HG03378 (cell line): ENCODE data around the gene LMX1B.
A peak's percentile ranks its signal among the peaks of the same experiment; 100 is the strongest.
"Not testable (repeated sequence)": the region's sequence is repeated elsewhere in the genome, so short reads cannot be mapped to it uniquely, and the experiment has no call there.

Experiments used
- ATAC-seq: cut with Tn5 transposase; IDR thresholded peaks from one replicate; pipeline ENCODE4 v1.9.1; 2021; ENCODE audit warnings: mild to moderate bottlenecking, moderate library complexity; ENCODE audit not compliant: unreplicated experiment

The LMX1B gene

DNA sequence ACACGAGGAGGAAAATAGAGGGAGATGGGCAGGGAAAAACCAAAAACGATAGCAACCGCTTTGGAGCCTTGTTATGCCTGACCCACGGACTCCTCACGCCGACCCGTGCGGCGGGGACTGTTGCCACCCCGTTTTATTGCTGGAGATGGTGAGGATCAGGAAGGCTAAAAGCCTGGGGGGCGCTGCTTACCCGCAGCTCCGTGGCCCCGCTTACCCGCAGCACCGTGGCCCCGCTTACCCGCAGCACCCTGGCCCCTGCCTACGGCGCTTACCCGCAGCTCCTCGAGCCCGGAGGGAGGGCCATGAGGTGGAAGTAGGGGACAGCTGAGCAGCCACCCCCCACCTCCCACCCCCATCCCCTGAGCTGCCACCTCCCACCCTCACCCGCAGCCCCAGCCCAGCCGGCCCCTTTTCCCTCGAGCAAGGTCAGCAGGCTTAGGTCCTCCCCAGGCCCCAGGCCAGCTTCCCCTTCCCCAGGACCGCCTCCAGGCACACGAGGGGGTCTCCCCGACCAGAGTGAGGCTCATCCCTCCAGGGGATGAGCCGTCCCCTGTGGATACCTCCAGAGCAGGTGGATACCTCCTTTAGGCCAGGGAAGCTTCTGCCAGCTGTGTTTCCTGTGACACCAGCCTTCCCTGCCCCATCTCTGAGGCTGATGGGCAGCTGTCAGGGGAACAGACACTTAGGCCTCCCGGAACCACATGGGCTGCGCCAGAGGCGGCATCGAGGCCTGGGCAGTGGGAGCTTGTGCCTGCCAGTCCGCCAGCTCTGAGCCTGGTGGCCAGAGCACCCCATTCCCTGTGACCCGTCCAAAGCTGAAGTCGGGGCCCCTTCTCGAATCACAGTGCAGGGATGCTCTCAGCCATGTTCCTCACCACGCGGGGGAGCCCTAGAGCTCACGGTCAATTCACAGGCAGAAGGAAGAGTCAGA, 92.3 kb downstream of the LMX1B start:
- ATAC-seq, result no peak

DNA sequence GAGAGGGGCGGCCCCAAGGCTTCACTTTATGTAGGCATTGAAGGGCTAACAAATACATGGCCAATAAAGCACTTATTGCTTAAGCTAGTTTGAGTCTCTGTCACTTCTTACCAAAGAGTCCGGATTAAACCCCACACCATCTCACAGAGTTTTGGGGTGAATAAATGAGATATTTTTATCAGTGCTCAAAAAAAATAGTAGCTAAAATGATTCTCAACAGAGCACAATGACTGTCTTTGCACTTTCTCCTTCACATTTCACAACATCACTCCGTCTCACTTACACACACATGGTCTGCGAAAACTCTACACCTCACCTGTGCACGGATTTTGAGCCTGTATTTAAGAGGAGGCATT, 92.9 kb downstream of the LMX1B start:
- ATAC-seq, result no peak

DNA sequence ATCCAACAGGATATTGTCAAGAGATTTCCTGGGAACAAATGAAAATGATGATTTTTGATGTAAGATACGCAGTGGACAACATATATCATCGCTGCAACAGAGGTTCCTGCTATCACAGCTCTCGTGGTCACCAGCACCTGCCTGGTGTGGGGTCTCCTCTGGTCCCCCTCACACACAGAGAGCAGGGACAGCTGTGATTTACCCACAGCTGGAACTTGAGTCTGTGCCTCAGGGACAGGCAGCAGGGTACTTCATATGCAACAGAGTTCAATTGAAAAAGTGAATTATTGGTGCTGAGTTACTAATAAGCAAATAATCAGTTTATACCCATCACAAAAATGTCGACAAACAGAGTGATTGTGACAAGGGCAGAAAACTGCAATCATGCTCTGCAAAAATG, 93.4 kb downstream of the LMX1B start:
- no peak for ATAC-seq

DNA sequence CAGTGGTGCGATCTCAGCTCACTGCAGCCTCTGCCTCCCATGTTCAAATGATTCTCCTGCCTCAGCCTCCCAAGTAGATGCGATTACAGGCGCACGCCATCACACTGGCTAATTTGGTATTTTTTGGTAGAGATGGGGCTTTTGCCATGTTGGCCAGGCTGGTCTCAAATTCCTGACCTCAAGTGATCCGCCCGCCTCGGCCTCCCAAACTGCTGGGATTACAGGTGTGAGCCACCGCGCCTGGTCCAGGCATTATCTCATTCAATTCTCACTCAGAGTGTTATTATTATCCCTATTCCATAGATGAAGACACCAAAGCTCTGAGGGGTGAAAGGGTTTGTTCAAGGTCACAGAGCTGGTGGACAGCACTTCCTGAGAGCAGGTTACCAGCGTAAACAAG, 94.0 kb downstream of the LMX1B start:
- not testable (repeated sequence) for ATAC-seq

DNA sequence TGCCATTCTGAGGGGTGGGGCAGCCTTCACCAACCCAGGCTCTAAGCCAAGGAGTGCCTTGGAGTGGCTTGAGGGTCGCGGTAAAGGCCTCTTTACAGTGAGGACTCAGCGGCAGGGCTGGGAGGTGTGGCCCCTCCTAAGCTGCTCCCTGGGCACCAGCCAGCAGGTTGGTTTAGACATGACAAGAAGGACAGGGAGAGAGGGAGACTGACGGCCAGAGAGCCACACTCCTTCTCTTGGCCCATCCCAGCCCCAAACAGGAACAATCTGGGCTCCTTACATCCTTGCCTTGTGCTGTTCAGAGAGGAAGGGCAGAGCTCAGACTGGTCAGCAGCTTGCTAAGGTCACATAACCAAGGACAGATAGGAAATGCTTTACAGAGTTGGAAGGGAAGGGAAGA, 94.5 kb downstream of the LMX1B start:
- no peak for ATAC-seq

DNA sequence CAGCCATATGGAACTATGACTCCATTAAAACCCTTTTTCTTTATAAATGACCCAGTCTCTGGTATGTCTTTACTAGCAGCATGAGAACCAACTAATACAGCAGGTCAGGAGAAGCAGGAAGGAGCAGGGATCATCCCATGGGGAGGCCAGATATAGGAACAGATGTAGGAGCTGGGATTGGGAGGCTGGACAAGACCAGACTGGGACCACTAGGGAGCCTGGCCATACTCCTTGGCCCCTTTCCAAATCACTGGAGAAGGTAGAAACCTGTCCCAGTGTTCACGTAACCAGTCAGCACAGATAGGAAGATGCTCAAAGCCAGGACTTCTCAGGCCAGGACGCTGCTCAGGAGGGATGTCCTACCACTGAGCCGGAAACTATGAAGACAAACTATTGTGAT, 95.5 kb downstream of the LMX1B start:
- no peak for ATAC-seq

DNA sequence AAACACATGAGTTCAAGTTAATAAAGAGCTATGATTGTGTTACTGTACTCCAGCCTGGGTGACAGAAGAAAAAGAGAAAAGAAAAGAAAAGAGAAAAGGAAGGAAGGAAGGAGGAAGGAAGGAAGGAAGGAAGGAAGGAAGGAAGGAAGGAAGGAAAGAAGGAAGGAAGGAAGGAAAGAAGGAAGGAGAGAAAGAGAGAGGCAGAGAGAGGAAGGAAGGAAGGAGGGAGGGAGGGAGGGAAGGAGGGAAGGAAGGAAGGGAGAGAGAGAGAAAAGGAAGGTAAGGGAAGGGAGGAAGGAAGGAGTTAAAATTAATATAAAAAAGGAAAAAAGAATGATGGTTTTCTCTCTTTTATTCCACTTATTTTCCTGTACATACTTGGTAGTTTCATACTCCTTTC, 101.7 kb downstream of the LMX1B start:
- ATAC-seq, result no peak

DNA sequence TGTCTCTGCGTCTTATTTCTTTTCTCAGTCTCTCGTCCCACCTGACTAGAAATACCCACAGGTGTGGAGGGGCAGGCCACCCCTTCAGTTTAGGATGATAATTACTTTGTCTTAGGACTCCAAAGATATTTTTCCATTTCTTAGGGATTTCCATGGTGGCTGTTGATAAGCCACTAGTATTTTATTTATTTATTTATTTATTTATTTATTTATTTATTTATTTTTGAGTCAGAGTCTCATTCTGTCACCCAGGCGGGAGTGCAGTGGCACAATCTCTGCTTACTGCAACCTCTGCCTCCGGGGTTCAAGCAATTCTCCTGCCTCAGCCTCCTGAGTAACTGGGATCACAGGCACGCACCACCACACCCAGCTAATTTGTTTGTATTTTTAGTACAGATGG, 103.7 kb downstream of the LMX1B start:
- ATAC-seq, result not testable (repeated sequence)

DNA sequence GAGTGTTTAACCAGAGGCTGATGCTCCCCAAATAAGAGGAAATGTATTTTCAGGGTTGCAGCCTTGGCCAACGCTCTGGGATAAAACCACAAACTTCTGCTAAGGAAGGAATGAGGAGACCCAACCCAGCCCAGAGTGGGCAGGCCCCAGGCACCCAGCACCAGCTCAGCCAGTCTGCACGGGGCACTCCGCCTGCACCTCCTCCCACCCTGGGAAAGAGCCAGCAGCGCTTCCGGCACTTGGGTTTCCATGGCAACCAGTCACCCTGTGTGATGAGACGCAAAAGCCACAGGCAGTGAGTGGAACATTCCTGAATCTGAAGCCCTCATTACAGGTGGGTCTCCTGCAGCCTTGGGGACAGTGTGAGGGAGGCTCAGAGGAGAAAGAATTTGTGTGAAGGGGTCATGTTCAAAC, 105.9 kb downstream of the LMX1B start:
- peak; percentile 32 for ATAC-seq

DNA sequence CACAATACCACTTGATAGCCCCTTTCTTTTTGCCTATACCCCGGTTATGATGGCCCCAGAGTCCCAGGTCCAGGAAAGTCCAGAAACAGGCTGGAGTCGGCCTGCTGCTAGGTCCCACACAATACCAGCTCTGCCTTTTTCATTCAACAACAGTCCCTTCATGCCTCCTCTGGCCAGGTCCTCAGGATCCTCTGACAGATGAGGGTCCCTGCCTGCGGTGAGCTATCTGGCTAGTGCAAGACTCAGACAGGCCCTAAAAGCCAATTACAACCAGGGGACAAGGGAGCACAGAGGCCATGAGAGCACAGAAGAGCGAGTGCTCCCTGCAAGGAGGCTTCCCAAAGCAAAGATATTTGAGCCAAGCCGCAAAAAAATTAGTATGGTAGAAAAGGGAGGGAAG, 106.3 kb downstream of the LMX1B start:
- ATAC-seq, result no peak

DNA sequence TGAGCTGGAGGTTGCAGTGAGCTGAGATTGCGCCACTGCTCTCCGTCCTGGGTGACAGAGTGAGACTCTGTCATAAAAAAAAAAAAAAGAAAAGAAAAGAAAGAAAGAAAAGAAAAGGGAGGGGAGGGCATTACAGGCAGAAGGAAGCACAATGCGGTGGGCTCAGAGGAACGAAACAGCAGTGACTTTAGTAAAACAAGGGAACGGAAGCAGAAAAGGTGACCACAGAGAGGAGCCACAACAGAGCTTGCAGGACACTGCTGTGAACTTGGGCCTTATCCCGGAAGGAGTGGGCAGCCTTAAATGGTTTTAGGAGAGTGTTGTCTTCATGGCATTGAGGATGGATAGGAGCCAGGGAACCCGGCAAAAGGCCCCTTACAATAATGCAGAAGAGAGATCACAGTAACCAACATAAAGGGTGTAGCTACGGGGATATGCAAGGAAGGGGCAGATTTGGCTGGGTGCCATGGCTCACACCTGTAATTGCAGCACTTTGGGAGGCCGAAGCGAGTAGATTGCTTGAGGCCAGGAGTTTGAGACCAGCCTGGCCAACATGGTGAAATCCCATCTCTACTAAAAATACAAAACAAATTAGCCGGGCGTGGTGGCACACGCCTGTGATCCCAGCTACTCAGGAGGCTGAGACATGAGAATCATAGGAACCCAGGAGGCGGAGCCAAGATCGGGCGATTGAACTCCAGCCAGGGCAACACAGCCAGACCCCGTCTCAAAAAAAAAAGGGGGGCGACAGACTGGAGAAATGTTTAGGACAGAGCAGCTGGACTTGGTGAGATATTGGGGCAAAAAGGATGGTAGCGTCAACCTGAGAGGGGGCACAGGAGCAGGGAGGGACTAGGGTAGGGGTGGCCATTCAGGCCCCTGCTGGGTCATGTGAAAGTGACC, 107.2 kb downstream of the LMX1B start:
- no peak for ATAC-seq

DNA sequence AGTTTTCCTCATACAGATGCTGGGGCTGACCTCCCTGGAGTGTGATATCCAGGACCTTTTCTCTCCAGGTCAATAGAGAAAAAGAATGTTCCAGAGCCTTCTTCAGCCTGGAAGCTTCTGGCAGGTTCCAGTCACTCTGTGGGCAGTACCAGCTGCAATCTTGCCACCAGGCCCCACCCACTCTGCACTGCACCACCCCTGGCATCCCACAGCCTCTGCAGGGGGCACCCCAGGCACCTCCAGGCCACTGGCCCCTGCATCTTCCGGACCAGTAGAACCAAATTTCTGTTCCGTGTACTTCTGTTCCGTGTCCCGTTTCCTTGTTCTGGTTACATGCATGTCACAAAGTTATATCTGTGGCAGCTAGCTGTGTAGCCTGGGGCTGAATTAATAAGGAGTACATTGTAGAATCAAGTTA, 107.8 kb downstream of the LMX1B start:
- no peak for ATAC-seq

DNA sequence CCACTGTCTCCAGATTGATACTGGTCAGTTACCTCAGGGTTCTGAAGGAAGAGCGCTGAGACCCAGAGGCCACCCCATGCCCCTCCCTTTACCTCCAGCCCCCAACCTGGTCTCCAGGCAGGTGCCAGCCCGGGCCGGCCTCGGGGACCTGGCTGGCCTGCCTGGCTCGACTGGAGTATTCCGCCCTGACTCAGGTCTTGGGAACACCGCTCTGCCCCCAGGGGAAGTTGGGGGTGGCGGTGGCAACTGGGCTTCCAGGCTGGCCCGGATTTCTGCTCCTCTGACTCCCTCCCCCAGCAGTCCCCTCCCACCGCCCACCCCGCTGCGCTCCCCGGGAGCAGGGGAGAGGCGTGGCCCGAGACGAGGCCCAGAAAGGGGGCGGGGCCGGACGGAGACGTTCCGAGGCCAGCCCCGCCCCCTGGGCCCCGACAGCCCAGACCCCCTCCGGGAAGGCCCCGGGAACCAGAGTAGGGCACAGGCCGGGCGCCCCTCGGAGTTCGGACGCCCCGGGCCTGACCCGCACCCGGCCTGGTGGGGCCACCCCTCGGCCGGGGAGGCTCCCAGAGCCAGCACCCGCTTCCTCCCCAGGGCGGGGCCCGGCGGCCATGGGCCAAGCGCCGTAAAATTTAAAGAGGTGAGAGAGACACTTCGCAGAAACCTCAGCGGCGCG, 108.7 kb downstream of the LMX1B start:
- no peak for ATAC-seq

DNA sequence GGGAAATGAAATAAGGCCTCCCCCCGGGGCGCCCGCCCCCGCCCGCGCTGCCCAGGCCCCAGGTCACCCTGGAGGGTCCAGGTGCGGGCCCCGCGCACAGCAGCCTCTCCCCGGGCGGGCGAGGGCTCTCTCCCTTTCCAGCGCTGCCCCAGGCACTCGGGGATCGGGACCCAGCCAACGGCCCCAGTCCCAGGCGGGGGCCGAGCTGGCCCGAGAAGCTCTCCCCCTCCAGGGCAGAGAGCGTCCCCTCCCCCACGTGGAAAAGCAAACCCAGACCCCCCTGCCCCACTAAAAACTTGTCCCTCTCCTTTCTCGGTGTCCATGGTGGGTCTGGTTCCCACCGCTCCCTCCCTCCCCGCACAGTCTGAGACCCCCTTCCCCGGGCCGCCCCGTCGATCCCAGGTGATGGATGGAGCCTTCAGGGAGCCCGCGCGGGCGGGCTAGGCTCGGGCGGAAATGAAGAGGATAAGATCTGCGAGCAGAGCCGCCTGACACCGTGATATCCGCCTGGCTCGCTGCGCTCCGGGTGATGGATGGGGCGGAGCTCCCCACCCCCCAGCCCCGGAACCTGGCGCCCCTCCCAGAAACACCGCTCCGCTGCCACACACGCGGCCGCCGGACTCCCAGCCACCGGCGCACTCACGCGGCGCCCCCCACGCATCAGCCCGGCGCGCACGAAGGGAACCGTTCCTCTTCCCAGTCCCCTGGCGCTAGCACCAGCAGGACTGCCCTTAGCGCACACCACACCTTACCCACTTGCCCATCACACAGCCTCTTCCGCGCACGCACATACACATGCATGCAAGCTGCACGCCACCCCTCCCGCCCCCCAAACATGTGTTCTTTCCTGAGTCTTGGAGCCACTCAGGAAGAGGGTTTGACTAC, 109.4 kb downstream of the LMX1B start:
- no peak for ATAC-seq

DNA sequence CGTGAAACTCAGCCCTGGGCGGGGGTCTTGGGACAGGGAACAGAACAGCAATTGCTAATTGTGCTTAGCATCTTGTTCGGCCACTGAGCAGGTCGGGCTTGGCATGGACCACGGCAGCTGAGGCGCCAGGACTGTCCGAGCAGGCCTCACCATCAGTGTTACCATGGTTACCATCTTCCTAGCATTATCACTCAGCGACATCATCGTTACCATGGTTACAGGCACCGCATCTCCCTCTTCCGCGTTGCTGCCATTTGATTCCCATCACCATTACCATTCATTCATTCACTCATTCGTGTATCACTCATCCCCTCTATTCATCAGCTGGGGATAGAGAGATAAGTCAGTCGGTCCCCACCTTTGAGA, 110.1 kb downstream of the LMX1B start:
- no peak for ATAC-seq

DNA sequence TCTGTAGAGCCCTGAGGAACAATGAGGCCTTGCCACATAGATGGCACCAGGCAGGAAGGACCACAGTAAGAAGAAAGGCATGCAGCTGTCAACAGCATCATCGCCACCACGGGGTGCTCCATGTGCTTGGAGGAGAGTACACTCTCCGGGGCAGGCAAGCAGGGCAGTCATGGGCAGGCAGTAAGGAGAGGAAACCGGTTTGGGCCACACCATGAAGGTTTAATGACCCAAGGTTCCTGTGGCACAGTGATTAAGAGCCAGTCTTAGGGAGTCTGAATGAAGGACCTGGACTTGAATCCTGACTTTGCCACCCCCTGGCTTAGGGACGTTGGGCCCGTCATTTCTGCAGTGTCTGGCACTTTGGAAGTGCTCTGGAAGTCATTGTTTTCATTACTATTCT, 110.5 kb downstream of the LMX1B start:
- no peak for ATAC-seq

DNA sequence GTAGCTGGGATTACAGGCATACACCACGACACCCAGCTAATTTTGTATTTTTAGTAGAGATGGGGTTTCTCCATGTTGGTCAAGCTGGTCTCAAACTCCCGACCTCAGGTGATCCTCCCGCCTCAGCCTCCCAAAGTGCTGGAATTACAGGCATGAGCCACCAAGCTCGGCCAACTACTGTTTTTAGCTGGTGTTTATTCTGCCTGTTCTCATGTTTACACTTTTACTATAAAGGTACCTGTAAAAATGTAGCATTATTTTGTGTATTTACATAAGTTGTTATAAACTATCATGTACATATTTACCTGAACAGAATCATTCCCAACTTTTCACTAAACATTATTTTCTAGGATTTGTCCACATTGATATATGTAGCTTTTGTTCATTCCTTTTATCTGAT, 111.8 kb downstream of the LMX1B start:
- not testable (repeated sequence) for ATAC-seq

DNA sequence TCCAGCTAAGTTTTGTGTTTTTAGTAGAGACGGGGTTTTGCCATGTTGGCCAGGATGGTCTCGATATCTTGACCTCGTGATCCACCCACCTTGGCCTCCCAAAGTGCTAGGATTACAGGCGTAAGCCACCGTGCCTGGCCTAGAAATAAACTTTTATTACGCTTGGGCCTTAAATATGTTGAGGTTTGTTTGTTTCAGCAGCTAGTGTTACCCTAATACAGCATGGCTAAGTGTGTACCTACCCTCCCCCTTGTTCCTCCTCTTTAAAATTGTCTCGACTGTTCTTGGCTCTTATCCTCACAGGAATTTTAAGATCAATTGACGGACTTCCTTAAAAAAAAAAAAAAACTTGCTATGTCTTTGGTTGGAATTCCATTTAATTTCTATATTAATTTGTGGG, 114.5 kb downstream of the LMX1B start:
- not testable (repeated sequence) for ATAC-seq

DNA sequence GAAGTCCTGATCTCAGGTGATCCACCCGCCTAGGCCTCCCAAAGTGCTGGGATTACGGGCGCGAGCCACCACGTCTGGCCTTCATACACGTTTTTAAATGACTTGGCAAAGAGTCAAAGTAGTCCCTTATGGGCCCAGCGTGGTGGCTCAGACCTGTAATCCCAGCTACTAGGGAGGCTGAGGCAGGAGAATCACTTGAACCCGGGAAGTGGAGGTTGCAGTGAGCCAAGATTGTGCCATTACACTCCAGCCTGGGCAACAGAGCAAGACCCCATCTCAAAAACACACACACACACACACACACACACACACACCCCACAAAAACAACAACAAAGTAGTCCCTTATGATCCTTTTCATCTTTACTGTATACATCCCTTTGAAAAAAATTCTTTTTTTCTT, 116.9 kb downstream of the LMX1B start:
- not testable (repeated sequence) for ATAC-seq

DNA sequence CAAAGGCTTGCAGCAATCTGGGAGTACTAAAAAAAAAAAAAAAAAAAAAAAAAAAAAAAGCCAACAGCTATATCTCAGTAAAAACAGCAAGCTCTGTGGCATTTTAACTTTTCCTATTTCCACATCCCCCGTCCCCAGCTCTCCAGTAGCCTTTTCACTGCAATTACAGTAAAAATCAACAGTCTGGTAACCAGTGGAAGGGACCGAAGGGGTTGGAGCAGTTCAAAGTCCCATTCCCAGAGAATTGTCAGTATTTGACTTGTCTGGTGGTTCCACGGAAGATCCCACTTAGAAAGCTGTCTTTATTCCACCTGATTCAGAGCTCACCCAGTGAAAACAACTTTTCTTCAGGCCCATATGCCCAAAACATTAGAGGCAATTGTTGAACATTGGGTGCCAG, 119.3 kb downstream of the LMX1B start:
- no peak for ATAC-seq
